ENCODE measurements around the gene PRSS23.
A peak's percentile ranks its signal among the peaks of the same experiment; 100 is the strongest.
"Not testable (repeated sequence)": the region's sequence is repeated elsewhere in the genome, so short reads cannot be mapped to it uniquely, and the experiment has no call there.

The PRSS23 gene, protein sequence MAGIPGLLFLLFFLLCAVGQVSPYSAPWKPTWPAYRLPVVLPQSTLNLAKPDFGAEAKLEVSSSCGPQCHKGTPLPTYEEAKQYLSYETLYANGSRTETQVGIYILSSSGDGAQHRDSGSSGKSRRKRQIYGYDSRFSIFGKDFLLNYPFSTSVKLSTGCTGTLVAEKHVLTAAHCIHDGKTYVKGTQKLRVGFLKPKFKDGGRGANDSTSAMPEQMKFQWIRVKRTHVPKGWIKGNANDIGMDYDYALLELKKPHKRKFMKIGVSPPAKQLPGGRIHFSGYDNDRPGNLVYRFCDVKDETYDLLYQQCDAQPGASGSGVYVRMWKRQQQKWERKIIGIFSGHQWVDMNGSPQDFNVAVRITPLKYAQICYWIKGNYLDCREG

DNA sequence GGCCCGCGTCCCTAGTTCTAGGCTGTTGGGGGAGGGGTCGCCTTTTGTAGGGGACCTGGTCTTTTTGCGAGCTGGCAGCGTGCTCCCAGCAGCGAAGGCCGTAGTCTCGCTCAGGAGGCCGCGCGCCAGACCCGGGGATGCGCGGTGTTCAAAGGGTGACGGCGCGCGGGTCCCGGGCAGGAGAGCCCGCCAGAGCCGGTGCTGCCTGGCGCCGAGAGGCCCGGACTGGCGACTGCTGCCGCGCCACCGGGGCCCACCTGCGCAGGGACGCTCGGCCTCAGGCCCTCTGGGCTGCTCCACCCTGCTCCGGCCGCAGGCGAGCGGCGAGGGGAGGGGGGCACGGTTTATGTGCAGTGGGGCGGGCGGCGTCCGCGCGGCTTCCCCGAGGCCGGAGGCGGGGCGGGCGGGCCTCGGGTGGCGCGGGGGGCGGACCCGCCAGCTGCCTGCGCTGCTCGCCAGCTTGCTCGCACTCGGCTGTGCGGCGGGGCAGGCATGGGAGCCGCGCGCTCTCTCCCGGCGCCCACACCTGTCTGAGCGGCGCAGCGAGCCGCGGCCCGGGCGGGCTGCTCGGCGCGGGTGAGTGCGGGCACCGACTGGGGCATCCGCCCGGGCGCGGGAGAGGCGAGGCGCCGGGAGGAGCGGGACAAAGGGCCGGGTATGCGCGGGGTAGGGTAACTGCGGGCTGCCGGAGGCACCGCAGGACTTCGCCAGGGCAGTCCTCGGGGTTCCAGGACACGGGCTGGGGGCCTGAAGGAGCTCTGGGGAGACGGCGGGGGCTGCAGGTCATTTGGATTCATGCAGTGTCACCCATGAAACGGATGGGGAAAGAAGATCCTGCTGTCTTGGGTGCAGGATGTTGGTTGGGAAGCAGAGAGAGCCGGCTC, at the start of gene PRSS23:
Gene PRSS23 (plus strand): TSS at position 467 of the 884 bp plus-strand sequence. CDS start 7,102 bp downstream, outside the sequence.
- DNase-seq: peak; percentile 2

DNA sequence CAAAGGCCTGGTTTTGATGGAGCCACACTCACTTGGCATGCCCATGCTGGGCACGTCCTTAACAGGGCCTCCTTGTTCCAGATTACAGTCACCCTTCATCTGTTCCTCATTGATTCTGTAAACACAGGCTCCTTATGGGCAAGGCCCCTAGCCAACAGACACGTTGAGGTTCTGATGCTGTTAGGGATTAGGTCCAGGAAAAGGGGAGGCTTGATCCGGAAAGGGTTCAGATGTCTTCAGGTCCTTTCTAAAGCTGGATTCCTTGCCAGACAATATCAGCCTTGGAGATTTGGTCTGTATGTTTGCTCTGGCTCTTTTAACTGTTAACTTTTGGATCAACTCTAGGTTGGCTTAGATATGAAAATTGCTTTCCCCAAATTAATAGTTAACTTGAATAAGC, 46.9 kb upstream of the PRSS23 start:
- DNase-seq: no peak

DNA sequence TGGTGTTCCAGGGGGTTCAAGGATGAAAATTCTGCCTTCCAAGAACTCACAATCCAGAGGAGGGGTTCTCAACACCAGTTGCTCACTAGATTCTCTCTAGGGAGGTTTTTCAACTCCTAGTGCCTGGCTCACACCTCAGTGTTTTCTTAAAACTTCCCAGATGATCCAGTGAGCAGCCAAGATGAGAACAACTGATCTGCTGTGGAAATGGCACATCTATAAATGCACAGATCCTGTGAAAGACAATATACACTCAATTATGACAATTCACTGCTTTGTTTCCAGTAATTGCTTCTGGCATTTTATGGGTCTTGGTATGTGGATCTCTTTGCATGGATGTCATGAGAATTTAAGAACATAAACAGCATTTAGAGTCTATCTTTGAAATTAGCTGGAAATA, 45.2 kb upstream of the PRSS23 start:
- DNase-seq: no peak

DNA sequence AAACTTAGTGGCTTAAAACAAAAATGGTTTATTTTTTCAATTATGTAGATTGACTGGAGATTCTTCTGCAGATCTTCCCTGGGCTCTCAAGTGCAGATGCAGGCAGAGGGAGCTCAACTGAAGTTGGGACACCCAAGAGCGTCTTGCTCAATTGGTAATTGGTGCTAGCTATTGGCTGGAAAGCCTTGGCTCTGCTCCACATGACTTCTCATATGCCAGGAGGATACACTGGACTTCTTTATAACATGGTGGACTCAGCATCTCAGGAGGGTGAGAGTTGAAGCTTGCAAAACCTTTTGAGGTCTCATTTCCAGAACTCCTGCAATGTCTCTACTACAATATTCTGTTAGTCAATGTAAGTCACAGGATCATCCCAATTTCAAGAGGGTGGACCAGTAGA, 42.2 kb upstream of the PRSS23 start:
- DNase-seq: no peak

DNA sequence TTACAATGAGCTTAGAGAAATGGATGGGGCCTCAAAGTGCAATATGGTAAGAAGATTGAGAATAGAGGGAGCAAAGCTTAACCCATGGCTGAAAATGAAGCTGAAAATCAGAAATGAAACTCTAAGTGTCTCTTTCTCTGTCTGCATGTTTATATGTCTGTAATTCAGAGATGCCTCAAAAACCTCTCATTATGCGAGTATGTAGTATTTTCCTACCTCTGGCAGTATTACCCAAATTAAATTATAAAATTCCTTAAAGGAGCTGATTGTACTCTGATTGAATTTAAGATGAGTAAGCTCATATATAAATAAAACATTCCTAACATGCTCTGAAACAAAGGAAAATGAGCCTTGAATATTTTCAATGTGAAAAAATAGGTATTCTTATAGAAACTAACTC, 39.8 kb upstream of the PRSS23 start:
- DNase-seq: no peak

DNA sequence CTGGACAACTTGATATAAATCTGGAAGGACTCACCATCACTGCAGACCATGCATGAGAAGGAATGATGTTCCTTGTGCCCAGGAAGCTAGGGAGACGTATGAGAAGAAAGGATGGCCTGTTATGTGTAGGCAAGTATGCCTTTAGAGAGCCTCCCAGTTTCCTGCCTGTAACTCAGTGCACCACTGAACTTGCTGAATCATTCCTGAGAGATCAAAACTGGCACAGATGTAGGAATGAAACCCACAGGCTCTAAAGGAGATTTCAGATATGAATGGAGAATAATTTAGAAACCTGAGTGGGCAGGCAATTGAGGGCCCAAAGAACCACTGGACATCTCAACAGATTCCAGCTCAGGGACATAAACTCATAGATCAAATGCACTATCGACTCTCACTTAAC, 38.4 kb upstream of the PRSS23 start:
- no peak for DNase-seq

DNA sequence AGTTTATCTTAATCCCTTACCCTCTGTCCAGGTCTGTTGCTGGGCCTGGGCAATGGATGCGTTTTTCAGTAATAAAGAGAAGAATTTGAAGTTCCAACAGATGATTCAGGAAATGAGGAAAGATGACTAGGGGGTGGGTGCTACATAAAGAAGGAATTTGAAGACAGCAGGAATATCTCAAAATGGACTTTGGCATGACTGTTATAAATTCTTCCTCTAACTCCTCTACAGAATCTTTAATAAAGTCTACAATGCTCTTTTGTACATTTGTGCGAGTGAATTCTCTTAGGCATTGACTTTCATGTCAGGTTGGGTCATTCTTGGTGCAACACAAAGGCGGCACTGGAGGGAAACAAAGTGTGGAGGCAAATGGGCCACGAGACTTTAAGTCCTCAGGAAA, 35.1 kb upstream of the PRSS23 start:
- DNase-seq: no peak

DNA sequence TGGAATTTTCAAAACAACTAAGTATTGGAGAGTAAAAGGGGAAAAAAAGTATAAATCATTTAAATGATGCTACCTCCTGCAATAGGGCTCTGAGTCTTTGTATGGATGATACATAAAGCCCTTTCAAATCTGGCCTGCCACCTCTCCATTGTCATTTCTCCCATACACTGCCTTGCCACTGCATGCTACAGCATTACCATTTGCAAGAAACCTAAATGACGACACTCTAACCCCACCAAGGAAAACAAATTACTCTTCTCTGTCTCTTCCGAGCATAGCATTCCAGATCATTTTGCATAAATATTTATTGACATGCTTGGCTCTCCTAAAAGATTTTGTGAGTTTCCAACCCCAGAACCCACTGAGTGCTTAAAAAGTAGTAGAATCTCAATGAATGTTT, 34.5 kb upstream of the PRSS23 start:
- DNase-seq: no peak

DNA sequence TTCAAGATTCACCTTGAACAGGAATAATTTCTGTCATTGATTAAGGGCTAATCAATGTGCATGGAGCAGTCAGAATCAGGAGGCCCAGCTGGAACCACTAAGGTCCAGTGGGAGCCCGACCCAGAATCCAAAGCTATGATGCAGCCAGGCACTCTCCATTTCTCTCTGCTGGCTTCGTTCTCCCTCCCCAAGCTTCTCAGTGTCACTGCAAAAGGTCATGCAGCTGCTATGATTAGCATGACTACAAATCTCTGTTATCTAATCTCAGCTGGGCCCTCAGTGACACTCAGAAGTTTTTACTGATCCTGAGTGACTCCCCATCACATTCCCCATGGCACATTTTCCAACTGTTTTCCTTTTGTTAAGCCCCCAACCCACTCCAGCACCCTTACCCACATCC, 31.1 kb upstream of the PRSS23 start:
- DNase-seq: no peak

DNA sequence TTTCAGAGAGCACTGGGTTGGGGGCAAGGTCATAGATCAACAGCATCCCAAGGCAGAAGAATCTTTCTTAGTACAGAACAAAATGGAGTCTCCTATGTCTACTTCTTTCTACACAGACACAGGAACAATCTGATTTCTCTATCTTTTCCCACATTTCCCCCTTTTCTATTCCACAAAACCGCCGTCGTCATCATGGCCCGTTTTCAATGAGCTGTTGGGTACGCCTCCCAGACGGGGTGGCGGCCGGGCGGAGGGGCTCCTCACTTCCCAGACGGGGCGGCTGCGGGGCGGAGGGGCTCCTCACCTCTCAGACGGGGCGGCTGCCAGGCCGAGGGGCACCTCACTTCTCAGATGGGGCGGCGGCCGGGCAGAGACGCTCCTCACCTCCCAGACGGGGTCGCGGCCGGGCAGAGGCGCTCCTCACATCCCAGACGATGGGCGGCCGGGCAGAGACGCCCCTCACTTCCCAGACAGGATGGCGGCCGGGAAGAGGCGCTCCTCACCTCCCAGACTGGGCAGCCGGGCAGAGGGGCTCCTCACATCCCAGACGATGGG, 29.8 kb upstream of the PRSS23 start:
- DNase-seq: not testable (repeated sequence)

DNA sequence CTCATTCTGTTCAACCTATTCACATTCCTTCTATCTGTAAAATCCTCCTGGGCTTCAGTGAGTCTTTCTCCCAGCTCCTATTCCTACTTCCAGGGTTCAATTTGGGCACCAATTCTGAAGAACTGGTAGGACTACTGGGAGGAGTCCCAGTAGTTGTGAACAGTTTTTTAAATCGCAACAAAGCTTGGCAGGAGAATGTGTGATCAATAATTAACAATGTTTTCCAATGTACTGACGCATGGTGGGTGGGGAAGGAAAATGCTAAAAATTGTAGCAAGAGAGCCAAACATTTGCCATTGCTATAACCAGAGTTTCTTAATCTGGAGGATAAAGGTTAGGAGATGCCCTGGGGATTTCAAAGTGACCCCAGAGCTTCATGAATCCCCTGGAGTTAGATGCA, 27.3 kb upstream of the PRSS23 start:
- no peak for DNase-seq

DNA sequence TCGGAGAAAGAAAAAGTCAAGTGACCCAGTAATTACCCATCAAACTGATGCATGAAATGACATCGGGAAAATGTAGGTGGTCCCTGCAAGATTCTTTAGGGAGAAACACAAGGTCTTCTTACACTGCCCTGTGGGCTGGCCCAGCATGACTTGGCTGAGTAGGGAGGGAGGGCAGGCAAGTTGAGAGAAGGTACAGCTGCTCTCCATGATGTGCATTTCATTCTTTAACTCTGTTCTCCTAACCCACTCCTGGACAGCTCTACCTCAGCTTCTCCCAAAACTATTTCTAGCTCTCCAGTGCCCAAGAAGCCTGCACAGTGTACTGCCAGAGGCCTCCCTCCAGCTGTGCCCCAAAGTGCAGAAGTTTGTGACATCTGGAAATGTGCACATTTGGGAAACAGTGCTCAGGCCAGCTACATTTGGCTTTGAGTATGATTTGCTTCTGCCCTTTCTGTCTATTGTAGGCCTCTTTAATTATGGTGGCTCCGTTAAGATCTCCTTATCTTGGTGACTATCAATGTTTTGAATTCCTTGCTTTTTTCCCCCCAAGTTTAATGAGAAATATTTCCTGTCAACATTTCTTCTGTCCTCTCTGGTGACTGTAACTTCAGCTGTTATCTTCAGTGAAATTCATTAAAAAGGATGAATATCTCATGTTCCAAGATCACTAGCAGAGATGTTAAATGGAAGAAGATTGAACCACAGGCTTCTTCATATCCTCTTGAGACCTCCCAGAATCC, 26.7 kb upstream of the PRSS23 start:
- DNase-seq: no peak

DNA sequence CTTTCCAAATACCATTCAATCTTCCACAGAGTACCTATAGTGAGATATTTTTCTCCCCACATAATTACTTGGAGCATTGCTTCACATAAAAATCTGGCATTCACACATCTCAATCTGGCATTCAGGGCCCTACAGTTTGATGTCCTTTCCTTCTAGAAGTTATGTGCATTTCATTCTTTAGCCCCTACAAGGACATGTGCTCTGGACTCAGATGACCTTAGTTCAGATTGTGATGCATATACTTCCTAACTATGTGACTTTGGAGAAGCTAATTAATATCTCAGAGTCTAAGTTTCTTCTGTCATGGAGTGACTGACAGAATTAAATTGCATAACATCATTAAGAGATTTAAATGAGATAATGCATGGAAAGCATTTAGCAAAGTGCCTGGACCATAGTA, 25.9 kb upstream of the PRSS23 start:
- DNase-seq: no peak

DNA sequence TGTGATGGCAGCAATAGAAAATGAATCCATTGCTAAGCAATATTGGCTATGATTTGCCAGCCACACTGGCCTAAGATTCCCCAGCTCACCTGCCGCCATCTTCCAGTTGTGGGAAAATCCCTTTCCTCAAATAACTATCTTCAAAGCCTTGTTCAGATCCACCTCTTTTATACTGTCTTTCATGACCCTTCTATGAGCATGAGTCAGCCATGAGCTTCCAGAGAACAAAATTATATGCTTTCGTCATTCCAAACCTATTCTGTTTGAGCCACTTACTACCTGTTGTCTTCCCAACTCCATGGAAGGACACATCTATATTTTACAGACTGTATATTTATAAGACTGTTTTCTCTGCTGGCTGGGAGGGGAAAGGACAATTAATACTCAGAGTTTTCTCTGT, 25.0 kb upstream of the PRSS23 start:
- DNase-seq: no peak

DNA sequence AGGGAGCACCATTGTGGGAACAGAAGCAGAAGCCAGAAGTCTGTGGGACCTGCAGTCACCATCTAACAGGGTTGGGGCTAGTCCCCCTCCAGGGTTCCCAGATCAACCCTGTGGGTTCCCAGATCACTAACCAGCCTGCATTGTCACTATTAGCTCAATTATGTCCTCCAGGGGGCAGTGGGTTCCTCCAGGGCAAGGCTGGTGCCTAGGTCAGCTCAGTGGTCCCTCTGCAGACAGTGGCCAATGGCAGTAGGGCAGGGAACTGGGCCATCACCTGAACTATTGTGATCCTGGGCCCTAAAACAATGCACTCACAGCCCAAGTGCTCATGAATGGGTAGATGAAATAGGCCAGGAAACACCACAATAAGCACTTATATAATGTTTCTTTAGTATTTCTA, 18.8 kb upstream of the PRSS23 start:
- DNase-seq: no peak

DNA sequence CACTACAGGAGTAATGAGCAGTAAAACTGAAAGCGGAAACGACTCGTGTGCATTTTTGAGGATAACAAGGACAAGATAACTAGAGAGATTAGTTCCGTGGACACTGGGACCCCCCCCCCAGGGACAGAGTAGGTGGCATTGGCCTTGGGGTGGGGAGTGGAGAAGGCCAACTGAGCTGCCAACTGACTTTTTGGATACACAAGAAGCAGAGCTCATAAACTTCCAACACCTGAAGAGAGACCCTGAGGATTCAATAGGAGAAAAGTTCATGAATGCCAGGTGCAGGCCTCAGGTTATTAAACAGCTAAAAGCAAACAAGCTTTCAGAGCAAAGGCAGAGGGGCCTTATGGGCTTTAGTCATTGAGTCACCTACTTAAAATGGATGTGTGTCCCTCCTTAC, 17.6 kb upstream of the PRSS23 start:
- DNase-seq: no peak

DNA sequence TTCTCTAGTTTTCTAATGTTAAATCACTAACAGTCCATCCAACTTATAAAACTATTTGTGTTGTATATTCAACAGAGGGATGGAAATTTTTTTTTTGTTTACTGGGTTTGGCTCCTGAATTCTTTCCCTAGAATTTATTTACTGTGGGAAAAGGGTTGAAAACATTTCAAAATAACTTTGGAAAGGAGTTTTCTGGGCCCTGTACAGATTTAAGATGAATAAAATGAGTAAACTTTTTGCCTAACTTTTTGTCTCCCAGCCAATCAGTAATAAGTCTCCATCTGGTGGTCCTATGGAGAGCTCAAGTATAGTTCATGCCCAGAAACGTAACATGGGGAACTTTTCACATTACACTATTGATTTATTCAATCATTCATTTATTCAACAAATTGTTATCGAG, 16.7 kb upstream of the PRSS23 start:
- no peak for DNase-seq

DNA sequence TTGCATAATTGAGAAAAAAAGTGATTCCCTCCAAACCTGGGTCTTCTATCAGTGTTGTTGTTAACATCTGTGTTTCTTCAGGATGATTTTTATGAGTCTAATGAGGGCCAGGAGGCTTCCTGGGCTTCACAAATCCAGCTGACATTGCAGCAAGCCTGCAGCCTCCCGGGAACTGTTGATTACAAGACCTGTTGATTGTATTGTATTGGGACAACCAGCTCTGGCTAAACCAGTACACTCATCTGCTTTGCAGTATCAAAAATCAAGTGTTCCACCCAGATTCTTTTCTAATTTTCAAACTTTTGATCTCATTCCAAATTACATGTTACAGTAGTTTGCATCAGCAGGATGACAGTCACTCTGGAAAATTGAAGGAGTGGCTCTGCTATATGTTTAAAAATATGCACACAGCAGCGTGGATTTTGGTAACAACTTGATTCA, 16.1 kb upstream of the PRSS23 start:
- no peak for DNase-seq

DNA sequence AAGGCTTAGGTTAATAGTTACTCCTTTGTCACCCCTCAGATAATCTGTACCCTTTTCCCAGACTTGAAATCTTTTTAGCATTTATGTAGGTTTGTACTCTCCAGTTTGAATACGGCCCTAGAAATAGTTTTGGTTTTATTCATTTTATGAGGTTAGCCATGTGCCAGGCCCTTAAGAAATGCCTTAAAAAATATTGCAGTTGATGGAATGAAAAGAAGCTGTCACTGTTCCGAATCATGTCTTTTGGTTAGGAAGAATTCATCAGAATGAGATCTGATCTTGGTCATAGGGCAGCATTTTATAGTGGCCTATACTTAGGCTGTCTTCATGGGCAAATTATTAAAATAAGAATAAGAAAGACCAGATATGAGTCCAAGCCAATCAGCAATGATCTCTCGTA, 14.8 kb upstream of the PRSS23 start:
- DNase-seq: no peak

DNA sequence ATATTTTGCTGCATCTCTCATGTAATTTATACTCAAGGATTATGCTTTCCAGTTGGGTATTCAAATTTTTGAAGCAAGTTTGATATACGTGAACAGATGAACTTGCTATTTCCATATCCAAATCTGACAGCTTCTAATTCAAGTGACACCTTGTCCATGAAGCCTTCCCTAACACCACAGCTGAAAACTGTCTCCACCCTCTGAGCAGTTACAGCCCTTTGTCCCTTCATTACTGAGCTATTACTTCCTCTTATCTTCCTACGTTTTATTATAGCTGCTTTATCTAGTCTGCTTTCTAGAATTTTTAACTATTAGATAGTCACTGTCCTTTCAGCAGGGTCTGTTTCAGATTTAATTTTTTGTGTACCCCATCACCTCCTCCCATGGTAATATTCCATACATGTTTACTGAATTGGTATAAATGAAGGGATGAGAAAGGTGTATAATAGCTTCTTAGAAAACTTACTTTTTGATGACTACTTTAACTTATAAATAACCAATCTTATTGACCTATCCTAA, 13.3 kb upstream of the PRSS23 start:
- DNase-seq: no peak

DNA sequence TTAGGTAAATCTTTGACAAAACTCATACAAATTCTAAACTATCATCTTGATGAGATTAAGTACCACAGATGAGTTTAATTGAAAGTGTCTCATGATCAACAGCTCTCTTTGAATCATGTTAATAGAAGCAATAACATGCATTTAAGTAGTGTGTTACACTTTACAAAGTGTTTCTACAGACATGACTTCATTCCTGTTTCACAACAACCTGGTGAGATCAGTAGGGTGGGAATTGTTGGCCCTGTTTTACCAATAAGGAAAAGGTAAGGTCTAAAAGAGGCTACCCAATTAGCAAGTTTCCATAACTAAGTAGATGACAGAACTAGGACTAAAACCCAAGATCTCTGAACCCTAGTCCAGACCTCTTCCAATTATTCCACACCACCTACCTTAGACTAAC, 12.7 kb upstream of the PRSS23 start:
- no peak for DNase-seq

DNA sequence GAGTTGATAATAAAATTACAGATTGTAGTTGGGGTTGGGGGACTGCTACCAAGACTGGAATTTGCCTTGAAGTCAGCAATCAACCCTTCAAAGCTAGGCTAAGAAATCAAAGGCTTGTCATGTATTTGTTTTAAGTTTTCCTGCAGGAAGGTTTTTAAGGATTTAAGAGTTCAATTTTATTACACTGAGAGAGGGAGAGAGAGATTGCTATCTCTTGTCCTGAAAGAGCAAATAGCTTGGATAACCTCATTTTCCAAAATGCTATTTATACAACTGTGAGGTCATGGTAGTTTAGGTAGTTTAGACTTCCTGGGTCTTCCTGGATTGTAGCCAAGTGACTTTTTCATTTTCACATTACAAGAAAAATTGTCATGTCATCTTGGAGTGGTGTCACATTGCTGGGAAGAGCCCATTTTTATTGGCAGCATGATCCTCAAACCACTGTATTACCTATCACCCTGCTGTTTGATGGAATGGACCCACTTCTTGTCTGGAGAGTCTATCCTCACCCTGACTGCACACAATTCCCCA, 10.1 kb upstream of the PRSS23 start:
- no peak for DNase-seq

All from NCI-H748 treated with DMSO at 0.1 percent for 48 hours (cell line).